GM18505 (cell line): Measurements from ENCODE around the gene CXCL1.

ENCODE experiments used
- ATAC-seq: cut with Tn5 transposase; IDR thresholded peaks from one replicate; pipeline ENCODE4 v1.9.1; 2021; ENCODE audit not compliant: unreplicated experiment
- POLR2A ChIP-seq: IDR thresholded peaks from 4 replicates; pipeline ENCODE4 v1.6.1; 2011; ENCODE audit warnings: borderline replicate concordance; ENCODE audit not compliant: insufficient read depth, insufficient read length; ENCODE audit errors: extremely low read depth

The CXCL1 gene

DNA sequence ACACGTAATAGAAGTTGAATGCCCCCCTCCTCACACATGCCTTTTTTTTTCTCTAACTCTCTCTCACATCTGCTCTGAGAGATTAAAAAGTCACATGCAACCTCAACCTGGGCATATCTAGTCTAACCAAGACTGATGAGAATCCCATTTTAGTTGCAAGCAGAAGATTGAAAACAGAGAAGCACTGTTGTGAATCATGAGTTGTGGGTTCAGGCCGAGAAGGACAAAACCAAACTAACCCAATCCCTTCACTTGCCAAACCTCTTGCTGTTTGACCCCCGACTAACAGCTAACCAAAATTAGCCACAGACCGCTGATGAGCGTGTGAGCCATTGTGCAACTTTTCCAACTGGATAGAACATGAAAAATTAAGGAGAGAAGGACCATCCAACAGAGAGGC, 31.8 kb downstream of the CXCL1 start:
- no peak for ATAC-seq
- no peak for TF ChIP-seq POLR2A

- no peak for TF ChIP-seq POLR2A
- no peak for ATAC-seq
These were observed 32.9 kb downstream of the CXCL1 start for GRCh38 chr4:73902038-73902637.

GRCh38 chr4:73902817-73903547, 33.8 kb downstream of the CXCL1 start:
- no peak for TF ChIP-seq POLR2A
- no peak for ATAC-seq

DNA sequence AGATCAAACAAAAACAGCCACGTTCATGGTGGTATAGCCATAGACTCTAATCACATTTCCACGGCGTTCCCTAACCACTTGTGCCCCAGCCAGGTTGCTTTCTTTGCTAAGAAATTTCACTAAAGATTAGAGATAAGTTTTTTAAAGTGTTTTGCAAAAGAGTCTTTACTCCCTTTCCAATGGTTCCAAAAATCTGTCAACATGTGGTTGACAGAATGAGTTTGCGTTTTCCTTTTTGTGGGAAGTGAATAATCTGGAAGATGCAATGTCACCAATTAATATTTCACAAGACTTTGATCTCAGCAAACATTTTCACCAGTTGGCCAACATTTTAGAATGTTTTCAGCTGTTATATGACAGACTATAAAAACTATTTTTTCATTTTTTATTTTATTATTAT, 35.3 kb downstream of the CXCL1 start:
- ATAC-seq = no peak
- TF ChIP-seq POLR2A = no peak

DNA sequence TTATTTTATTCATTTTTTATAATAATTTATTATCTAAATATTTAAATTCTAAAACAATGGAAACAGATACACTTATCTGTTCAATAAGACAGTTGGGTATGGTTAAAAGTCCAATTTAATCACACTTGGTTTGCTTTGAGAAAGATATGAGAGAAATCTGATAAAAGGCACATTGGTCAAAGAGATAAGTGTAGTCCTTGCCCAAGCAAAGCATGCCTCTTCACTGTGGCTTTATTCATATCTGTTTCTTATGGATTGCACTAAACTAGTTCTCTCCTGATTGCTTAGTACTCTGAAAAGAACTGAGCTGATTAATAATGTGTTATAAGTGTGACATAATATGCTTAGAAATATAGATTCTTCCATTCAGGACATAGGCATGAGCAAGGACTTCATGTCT, 39.8 kb downstream of the CXCL1 start:
- no peak for TF ChIP-seq POLR2A
- ATAC-seq = no peak

DNA sequence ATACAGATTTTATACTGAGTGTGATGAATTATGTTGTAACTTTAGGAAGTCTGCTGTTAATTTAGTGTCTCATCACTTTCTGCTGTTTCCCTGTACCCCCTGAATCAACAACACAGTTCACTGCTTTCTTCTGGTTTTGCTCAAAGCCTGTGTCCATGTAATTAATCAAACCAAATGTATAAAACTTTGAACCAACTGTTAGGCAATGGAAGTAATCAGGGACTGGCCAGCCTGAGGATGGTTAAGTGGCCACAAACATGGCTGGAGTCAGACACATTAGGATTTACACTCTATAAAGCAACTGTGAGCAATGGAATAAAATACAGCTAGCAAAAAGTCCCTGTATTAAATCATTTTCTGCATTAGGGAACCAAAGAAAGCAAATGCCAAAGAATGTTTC, 42.6 kb downstream of the CXCL1 start:
- no peak for TF ChIP-seq POLR2A
- no peak for ATAC-seq

GRCh38 chr4:73912191-73912590, 43.0 kb downstream of the CXCL1 start:
- ATAC-seq = no peak

DNA sequence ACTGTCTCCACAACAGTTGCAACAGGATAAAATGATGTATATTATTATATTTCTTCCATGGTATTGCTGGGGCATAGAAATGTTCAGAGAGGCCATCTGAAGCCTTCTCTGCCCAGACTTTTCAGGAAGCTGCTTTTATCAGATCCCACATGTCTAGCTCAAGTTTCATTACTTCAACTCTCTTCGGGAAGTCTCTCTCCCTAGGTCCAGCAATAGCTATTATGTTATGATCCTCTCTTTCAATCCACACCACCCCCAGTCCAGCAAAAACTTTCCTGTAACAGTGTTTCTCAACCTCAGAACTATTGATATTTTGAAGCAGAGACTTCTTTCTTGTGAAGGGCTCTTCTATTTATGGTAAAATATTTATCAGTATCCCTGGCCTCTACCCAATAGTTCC, 44.9 kb downstream of the CXCL1 start:
- ATAC-seq = no peak
- TF ChIP-seq POLR2A = no peak

More at GRCh38 chr4:73912191-73912590, 43.0 kb downstream of the CXCL1 start:
- no peak for TF ChIP-seq POLR2A

GRCh38 chr4:73916172-73916925, 47.2 kb downstream of the CXCL1 start:
- TF ChIP-seq POLR2A = no peak
- ATAC-seq = no peak

GRCh38 chr4:73917081-73917501, 47.9 kb downstream of the CXCL1 start:
- no peak for ATAC-seq
- no peak for TF ChIP-seq POLR2A

GRCh38 chr4:73918058-73918457, 48.9 kb downstream of the CXCL1 start:
- TF ChIP-seq POLR2A = no peak
- no peak for ATAC-seq

GRCh38 chr4:73919691-73920090, 50.5 kb downstream of the CXCL1 start:
- ATAC-seq = no peak
- TF ChIP-seq POLR2A = no peak
